ENCODE measurements around the gene DLX1. TPM values are rescaled to one million over a fixed set of nuclear protein-coding genes. Genes with fewer than 3 reads are reported as not detected.
"Not testable (repeated sequence)": the region's sequence is repeated elsewhere in the genome, so short reads cannot be mapped to it uniquely, and the experiment has no call there.

Gene DLX1
- total RNA-seq, 1 donor from 2014 or later, result not detected

DNA sequence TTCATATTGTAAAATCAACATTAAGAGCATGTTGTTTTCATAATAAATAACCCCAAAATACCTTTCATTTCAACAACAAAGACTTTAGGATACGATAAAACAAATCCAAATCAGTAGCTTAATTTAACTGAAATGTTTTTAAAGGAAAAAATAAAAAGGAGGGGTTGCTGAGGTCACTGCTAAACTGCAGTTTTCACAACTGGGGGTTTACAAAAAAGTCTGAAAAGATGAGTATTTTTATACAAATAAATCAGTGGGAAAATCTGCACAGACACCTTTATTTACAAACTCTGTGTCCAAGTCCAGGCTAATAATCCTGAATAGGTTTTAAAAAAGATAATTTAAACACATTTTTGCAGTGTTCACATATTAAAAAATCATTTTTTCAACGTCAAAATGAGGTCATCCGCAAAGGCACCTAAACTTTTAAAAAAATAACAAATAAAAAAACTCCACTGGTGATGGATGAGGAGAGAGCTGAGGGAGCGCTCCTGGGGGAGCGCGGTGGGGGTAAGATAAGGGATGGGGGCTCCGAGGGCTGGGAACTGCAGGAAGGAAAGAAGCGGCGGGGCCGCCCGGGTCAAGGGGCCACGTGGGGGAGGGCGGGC, 14.3 kb downstream of the DLX1 start:
- ATAC-seq, result no peak

DNA sequence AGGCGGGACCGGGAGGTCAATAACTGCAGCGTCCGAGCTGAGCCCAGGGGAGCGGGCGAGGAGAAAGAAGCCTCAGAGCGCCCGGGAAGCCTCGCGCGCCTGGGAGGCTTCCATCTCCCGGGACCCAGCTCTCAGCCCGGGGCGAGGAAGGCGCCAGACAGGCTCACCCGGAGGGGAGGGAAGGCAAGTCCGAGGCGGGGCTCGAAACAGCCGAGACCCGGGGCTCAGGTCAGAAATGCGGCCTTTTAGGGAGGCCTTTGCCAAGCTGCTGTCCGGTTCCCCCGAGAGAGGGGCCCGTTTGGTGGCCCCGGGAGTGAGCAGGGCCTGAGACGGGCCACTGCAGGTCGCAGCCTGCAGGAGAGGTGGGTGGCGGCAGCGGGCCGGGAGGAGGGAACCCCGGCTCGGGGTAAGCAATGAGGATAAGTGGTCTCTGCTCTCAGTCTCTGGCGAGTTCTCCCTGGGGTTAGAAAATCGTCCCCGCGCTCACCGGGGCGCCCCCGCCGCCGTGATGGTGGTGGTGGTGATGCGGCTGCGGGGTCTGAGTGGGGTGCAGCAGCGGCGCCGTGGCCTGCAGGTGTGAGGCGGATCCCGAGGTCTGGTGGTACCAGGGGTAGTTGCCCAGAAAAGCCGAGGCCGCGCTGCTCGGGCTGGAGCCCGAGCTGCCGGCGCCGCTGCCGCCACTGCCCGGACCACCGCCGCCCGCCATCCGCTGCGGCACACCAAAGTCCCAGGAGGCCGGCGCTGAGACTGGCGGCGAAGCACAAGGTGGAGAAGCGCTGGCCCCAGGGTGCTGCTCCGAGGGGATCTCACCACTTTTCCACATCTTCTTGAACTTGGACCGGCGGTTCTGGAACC, 15.0 kb downstream of the DLX1 start:
- ATAC-seq, result no peak

DNA sequence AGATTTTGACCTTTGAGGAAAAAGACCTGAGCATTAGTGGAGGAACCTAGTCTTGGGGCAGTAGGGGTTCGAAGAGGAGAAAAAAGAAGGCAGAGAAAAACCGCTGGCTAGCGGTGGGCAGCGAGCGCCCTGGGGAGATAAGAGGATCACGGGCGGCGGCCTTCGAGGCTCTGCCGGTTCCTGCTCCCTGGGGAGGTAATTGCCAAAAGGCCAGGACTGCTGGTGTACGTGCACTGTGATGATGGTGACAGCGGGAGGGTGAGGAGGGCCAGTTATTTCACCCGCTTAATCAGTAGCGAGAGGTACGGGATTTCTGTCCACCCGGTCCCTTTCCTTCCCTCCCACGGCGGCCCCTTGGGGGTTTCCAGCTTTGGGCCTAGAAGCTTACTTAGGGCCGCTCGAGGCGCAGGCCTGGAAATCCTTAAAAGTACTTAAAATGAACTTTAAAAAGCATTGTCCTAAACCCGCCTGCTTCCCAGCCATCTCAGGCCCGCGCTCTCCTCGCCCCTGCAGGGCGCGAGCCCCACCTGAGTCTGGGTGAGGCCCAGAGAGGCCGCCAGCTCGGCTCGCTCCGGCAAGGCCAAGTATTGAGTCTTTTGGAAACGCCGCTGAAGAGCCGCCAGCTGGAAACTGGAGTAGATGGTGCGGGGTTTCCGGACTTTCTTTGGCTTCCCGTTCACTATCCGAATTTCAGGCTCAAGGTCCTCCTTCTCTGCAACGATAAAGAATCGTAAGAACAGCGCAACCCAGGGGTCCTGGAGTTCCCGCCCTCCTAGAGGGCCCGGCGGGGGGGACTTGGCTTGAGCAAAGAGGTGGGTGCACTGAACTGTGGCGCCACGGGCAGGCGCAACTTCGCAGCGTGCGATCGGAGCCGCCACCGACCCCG, 15.9 kb downstream of the DLX1 start:
- ATAC-seq, result no peak

DNA sequence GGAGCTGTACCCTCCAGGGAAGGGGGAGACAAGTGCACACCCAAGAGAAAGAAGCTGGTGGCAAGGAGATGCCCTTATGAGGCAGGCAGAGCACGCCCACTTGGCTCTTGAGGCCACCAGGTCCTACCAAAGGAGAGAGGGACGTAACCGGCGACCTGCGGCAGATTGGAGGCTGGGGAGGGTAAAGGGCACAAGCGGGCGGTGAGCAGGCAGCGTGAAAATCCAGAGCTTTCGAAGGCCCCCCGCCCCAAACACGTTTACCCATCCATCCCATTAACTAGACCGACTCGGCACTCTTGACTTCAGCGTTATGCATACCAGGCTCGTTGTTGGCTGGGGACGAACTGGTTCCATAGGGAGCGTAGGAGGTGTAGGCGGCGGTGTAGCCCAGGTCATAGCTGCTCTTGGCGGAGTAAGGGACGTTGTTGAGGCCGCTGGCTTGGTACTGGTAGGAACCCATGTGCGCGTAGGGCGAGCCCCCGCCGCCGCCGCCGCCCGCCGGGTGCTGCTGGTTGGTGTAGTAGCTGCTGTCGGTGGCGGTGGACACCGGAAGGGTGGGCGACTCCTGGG, 16.6 kb downstream of the DLX1 start:
- ATAC-seq, result peak; percentile 18

DNA sequence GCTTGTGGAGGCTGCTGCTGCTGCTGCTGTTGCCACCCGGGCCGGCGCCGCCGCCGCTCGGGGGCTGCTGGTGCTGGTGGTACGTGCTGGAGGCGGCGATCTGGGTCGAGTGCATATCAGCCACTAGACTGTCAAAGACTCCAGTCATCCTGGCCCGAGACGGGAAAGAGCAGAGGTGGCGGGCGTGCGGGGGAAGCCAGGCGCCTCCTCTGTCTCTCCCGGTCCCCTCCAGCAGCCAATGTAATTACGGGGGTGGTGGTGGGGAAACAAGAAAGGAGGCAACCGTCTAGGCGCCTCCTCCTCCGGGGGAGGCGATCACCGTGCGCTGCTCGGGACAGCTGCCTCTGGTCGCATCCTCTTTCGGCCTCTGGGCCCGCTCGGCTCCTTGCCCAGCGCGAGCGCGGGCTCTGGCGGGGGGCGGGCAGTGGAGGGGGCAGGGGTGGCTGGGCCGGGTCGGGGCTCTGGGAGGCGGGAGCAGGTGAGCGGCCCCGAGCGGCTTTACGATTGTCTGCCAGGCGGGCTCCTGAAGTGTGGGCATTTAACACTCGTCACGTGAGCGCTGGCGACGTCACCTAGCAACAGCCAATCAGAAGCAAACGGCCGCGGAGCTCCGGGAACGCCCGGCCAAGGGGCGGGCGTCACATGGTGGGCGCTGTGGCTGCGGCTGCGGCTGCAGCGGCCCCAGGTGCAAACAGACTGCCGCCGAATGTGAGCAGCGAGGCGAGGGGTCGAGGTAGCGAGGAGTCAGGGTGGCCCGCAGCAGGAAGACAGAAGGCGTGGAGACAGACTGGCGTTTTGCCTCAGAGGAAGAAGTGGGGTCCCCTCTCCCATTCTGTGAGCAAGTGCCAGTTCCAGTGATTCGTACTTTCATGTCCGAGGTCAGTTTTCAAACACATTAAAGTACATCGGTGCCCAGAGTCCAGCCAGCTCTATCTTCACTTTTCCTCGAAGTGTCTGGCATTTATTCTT, 17.4 kb downstream of the DLX1 start, which contains the start of gene DLX2:
Gene DLX2, minus strand, starts transcription at position 510 of the 969 bp plus-strand sequence. Its CDS starts 362 bp downstream, at position 148.
- peak; percentile 60 for ATAC-seq

DNA sequence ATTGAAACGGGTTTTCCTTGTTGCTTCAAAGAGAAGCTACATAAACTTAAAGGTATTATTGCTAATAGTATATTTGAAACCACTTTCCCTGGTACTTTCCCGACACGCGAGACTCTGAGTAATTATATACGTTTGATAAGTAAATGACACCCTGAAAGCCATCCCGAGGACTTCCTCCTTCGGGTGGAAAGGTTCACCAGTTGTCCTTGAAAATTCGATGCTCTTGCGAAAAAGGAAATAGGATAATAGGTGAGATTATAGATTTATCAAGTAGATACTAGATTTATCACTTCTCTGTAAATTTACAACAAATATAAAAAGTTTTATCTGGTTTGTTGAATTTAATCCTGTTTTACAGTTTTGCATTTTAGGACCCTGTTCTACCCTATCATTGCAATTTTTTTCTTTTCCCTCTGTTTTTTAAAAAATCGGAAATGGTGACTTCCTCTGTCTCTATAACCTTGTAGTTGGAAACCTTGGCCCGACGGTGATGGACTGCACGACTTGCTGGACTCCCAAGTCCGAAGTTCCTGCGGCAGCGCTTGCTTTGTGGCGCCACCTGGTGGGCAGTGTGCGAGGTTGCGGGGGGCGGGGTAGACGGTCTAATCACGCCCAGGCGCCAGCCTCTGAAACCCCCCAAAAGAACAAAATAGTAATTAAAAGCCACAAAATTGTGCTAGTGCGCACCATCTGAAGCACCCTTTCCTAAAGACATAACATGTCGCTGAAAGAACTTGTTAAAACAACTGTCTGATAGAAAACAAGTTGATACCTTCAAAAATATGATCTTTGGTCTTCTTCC, 18.4 kb downstream of the DLX1 start:
- peak; percentile 42 for ATAC-seq

DNA sequence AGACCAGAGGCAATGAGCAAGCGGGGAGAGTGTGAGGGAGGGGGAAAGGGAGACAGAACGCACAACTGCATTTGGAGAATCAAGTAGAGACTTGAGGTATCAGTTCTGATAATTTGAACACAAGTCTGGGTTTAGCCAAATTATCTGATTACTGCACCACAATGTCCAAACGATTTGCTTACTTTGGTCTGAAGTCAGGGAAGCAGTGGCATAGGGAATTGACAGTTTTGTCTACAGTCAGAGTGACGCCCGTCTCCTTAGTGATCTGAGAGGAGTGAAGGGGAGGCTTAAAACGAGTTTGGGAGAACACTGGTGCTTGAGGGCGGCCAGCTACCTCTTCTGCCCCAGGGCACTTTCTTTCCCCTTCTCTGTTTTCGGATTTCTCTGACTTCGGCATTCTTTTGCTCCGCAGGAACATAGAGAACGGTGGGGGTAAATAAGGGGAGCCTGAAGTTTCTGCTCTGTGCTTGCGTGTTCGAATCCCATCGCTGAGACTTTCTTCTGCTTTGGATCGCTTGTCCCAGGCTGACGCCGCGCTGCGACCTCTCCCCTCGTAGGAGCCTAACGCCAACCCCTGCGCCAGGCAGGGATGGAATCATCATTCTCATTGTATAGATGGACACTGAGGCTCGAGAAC, 20.3 kb downstream of the DLX1 start:
- no peak for ATAC-seq

DNA sequence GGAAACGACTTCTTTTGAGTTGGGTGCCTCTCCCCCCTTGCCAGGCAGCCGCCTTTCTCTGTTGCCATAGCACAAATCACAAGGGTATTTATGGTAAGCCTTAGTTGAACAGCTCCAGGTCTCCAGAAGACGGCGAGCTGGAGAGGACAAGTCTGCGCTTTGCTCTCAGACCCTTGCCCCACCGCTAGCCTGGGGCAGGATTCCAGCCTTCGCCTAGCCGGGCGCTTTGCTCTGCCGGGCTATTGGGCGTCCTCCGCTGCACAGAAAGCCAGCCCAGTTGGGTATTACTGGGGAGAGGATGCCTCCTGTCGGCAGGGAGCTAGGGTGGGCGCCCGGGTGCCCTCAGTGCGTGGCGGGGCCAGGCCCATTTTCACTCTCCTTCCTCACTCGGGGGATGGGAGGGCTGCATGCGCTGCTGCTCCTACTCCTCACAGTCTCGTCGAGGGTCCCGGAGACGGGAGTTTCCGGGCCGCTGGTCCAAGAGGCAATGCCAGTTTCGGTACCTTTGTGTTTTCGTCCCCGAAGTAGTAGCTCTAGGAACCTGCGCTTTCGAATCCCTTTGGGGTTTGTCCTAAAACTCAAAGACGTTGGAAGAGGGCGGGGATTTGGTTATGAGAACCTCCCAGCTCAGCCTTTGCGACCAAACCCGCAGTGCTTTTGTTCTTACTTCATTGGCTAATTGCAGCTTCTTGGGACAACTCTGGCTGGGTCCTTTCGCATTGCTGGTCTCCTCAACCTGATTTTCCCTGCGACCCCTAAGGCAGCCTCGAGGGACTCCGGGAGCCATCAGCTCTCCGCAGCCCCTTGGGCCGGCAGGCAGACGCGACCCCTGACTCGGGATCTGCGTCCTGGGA, 21.0 kb downstream of the DLX1 start:
- ATAC-seq, result peak; percentile 30

DNA sequence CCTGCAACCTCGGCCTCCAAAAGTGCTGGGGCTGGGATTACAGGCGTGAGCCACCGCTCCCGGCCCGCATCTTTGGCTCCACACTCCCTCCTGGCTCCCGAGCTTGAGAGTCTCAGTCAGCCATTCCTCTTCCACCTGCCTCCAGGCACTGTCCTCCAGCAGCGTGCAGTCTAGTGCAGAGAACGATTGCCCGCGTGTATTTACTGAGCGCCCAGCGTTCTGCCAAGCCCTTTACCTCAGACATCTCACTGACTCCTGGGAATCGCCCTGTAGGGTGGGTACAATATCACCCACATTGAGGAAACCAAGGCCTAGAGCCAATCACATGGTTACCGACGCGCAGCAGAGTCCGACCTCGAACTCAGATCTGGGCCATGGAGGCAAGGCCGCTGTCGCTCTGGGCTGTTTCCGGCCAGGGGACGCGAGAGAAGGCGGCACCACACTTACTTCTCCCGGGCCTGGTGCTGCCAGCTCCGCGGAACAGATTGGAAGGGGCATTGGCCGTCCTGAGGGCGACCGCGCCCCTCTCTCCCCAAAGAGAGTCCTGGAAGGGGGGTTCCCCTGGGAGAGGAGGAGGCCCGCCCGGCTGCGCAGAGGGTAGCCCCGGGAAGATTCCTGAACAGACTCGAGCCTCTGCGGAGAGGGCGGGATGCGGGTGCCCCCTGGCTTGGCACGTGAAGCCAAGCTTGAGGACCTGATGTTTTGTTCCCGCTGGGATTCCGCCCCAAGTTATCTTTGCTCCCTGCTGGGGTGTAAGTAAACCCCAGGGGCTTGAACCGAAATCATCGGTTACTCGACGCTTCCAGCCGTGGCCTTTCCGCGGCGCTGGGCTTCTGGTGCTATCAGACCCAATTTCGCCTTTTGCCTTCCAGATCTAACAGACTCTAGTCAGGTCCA, 22.6 kb downstream of the DLX1 start:
- no peak for ATAC-seq

DNA sequence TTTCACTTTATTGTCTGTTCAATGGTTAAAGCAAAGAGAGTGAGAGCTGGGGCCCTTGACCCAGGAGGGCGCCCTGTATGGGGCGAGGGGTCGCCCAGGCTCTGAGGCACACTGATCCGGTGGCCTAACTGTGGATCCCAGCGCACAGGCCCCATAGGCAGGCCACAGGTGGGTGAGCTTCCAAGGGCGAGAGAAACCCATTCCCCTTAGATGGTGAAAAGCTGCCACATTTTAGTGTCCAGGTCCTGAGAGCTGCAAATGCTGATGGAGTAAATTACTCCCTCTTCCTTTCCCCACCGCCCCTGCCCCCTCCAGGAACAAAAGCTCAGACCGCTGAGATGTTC, 23.3 kb downstream of the DLX1 start:
- ATAC-seq, result no peak

DNA sequence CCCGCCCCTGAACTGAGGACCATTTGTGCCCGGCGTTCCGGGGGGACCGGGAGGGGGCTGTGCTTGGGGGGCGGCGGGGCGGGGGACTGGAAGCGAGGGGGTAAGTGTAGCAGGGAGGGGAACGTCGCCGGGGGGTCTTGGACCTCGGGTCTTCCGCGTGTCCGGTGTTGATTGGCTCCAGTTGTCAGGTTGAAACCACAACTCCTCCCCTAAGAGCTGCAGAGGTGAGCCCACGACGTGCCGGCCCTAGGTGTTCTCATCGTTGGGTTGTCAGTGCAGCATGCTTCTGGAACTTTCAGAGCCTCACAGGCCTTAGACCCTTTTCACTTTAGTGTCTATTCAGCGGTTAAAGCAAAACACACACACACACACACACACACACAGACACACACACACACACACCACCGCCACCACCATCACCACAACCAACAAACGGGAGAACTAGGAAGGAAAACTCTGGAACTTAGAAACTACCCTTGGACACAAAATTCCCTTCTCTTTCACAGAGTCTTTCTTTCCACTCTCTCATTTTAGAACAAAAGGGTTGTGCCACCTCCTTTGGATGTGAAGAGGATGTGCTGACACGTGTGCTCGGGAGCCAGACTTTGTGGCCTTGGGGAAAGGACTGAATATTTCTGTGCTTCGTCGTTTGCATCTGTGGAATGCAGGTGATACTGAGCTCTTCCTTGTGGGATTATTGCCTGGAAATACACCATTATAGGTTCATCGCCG, 24.1 kb downstream of the DLX1 start:
- no peak for ATAC-seq

DNA sequence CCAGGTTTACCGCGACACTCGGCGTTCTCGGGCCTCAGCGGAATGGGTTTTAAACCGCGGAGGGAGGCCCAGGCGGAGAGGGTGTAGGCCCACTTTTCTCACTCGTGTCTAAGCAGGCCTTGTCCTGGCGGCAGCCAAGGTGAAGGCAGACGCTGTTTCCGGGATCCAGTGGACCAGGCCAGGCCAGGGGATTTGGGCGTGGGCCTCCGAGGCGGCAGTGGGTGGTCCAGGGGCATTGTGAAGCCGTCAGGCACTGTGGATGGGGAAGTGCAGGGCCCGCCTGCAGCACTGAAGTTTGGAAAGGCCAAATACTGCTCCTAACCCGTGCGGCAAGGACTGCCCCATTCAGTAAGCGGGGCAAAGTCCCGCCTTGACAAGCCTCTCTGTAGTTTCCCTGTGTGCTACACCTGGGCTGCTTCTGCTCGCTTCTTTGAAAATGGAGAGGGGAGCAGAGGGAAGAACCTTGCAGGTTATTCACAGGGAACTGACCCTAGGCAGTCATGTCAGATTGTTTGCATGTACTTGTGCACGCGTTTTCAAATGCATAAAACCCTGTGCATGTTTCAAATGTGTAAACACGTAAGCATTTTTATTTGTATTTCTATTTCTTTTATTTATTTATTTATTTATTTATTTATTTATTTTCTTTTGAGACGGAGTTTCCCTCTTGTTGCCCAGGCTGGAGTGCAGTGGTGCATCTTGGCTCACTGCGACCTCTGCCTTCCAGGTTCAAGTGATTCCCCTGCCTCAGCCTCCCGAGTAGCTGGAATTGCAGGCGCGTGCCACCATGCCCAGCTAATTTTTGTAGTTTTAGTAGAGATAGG, 24.9 kb downstream of the DLX1 start:
- peak; percentile 37 for ATAC-seq

DNA sequence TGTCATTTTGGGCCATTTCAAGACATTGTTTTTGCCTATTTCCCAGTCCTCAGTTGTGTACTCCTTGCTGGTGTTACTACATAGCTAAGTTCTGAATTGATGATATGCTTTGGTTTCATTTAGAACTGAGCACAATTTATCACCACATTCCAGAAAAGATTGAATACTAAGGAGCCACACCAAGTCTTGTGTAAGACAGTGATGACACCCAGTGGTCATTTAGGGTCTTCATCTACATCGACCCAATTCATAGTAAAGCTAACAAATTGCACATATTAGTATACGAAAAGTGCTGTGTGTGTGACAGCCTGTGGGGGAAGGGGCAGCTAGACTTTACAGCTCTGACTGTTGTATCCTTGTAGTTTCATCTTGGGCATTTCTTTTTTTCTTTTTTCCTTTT, 28.3 kb downstream of the DLX1 start:
- ATAC-seq, result no peak

DNA sequence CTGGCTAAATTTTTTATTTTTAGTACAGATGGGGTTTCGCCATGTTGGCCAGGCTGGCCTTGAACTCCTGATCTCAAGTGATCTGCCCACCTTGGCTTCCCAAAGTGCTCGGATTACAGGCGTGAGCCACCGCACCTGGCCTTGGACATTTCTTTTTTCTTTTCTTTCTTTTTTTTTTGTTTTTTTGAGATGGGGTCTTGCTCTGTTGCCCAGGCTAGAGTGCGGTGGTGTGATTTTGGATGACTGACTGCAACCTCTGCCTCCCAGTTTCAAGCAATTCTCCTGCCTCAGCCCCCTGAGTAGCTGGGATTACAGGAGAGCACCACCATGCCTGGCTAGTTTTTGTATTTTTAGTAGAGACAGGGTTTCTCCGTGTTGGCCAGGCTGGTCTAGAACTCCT, 28.9 kb downstream of the DLX1 start:
- ATAC-seq, result not testable (repeated sequence)

DNA sequence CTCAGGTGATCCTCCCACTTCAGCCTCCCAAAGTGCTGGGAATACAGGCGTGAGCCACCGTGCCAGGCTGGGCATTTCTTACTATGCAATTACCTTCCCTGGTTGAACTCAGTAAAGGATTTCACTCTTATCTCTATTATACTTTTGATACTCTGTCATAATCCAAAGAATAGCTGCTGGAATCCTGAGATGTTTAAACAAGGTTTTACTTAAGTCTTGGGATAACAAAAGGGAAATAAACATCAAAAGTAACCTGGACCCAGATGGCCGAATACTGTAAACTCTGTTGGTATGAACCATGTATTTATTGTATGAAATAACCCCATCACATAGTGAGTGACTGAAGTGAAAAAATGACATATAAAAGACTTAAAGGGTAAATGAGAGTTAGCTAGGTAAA, 29.3 kb downstream of the DLX1 start:
- ATAC-seq, result no peak

DNA sequence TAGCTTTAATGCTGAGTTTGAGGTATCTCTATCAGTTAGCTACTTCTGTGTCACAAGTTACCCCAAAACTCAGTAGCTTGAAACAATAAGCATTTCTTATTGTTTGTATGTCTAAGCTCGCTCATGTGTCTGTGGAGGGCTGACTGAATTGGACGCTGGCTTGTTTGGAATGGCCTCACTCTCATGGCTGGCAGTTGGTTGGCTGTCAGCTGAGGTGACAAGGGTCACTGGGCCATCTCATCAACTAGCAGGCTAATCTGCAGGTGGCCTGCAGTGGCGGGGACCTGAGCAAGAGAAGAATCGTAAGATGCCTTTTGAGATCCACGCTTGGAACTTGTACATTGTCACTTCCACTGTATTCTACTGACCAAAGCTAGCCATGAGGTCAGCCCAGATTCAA, 30.8 kb downstream of the DLX1 start:
- no peak for ATAC-seq

DNA sequence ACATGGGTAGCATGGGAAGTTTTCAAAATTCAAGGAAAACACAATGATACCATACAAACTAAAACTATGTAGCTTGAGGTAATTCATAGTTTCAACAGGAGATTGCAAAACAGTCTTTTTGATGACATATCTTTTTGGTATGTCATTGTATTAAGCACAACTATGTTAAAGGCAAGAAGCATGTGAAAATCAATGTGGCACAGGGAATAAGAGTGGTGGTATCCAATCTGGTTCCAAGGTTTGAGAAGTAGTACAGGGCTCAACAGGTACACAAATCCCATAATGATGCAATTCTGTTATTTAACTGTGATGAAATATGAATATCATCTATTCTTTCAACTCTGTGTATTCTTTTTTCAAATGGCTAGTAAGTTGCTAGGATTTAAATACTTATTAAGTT, 33.8 kb downstream of the DLX1 start:
- ATAC-seq, result no peak

Data from esophagus mucosa (tissue), 1 donor.